BE2C (cell line): ENCODE measurements around the gene PCAT7.

ENCODE experiments used
- DNase-seq: peaks from one replicate; pipeline ENCODE4 v3.0.0-alpha.2; 2020
- H3K27me3 ChIP-seq: fragments of 250-450 bp; sonication (Bioruptor Pico); 2 replicates; pipeline ENCODE4 v1.5.1; 2020; ENCODE audit warnings: mild to moderate bottlenecking
- H3K36me3 ChIP-seq: fragments of 250-450 bp; sonication (Bioruptor Pico); 2 replicates; pipeline ENCODE4 v1.5.1; 2020; ENCODE audit warnings: mild to moderate bottlenecking
- H3K4me1 ChIP-seq: fragments of 250-450 bp; sonication (Bioruptor Pico); 2 replicates; pipeline ENCODE4 v1.5.1; 2020
- H3K4me3 ChIP-seq: 2 replicates; pipeline ENCODE4 v1.5.1; 2011; ENCODE audit warnings: low read depth, low read length
- H3K9me3 ChIP-seq: fragments of 250-450 bp; sonication (Bioruptor Pico); 2 replicates; pipeline ENCODE4 v1.5.1; 2020
- TF ChIP-seq, protein P1 (sequence below): IDR thresholded peaks from 2 replicates; pipeline ENCODE4 v1.5.1; 2012; ENCODE audit warnings: mild to moderate bottlenecking, low read depth, low read length

PCAT7 gene

DNA sequence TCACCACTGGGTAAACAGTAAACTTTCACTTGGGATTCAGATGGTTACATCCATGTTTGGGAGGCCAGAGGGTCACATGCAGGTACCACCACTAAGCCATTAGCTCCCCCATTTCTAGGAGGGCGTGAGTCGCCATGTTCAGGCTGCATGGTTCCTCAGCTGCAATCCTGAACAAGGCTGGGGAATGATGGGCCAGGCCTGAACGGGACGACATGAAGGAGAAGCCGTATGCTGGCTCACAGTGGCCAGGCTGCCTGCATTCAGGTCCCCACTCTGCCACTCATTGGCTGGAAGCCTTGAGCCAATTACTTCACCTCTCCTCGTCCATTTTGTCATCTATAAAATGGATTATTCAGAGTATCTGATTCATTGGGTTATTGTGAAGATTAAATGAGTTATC, 47.8 kb downstream of the PCAT7 start:
- no peak for DNase-seq
- H3K36me3 ChIP-seq, result no peaks in the 10 kb centered on the region
- TF ChIP-seq, protein P1, sequence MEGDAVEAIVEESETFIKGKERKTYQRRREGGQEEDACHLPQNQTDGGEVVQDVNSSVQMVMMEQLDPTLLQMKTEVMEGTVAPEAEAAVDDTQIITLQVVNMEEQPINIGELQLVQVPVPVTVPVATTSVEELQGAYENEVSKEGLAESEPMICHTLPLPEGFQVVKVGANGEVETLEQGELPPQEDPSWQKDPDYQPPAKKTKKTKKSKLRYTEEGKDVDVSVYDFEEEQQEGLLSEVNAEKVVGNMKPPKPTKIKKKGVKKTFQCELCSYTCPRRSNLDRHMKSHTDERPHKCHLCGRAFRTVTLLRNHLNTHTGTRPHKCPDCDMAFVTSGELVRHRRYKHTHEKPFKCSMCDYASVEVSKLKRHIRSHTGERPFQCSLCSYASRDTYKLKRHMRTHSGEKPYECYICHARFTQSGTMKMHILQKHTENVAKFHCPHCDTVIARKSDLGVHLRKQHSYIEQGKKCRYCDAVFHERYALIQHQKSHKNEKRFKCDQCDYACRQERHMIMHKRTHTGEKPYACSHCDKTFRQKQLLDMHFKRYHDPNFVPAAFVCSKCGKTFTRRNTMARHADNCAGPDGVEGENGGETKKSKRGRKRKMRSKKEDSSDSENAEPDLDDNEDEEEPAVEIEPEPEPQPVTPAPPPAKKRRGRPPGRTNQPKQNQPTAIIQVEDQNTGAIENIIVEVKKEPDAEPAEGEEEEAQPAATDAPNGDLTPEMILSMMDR, result no peak
- no peaks in the 10 kb centered on the region for H3K27me3 ChIP-seq
- H3K4me1 ChIP-seq, result no peaks in the 10 kb centered on the region
- no peak overlapping the region for H3K4me3 ChIP-seq
- no peaks in the 10 kb centered on the region for H3K9me3 ChIP-seq

- DNase-seq, result peak; percentile 71
- TF ChIP-seq, protein P1, result peak; percentile 77
- no peaks in the 10 kb centered on the region for H3K4me1 ChIP-seq
Observed at GRCh38 chr9:94603259-94604160, 48.6 kb downstream of the PCAT7 start.

GRCh38 chr9:94606646-94607422, 52.0 kb downstream of the PCAT7 start:
- Histone ChIP-seq H3K36me3 (no peaks in the 10 kb centered on the region), H3K9me3 (no peaks in the 10 kb centered on the region), H3K4me3 (no peak overlapping the region), H3K27me3 (no peaks in the 10 kb centered on the region), H3K4me1 (peaks cover 14% of the 10 kb centered on the region)
- TF ChIP-seq, protein P1, result no peak
- DNase-seq, result no peak

More at GRCh38 chr9:94603259-94604160, 48.6 kb downstream of the PCAT7 start:
- Histone ChIP-seq H3K36me3 (no peaks in the 10 kb centered on the region), H3K9me3 (no peaks in the 10 kb centered on the region), H3K27me3 (no peaks in the 10 kb centered on the region), H3K4me3 (no peak overlapping the region)

GRCh38 chr9:94607423-94607691, 52.5 kb downstream of the PCAT7 start:
- peaks cover 15% of the 10 kb centered on the region for H3K4me1 ChIP-seq
- no peaks in the 10 kb centered on the region for H3K27me3 ChIP-seq
- no peaks in the 10 kb centered on the region for H3K36me3 ChIP-seq
- TF ChIP-seq, protein P1, result no peak
- no peak for DNase-seq
- H3K4me3 ChIP-seq, result no peak overlapping the region
- H3K9me3 ChIP-seq, result no peaks in the 10 kb centered on the region

- peak; percentile 83 for DNase-seq
- Histone ChIP-seq H3K4me1 (peaks cover 15% of the 10 kb centered on the region), H3K27me3 (no peaks in the 10 kb centered on the region), H3K9me3 (no peaks in the 10 kb centered on the region), H3K36me3 (no peaks in the 10 kb centered on the region), H3K4me3 (peak overlapping the region; percentile 40)
- TF ChIP-seq, protein P1, result no peak
Observed at GRCh38 chr9:94610181-94610606, 55.3 kb downstream of the PCAT7 start.
